Trophoblast cell (in vitro differentiated cells and primary cell): ENCODE measurements around the gene RHAG.

Experiments used
- DNase-seq, 2 donors: peaks; one replicate each; pipeline ENCODE4 v3.0.0-alpha.2; 2016
- H2AFZ ChIP-seq: 2 replicates; pipeline ENCODE4 v1.6.1; 2013; ENCODE audit warnings: low read length, moderate library complexity, mild to moderate bottlenecking; ENCODE audit not compliant: insufficient read depth, poor library complexity
- H2AK5ac ChIP-seq: 2 replicates; pipeline ENCODE4 v1.6.1; 2013; ENCODE audit warnings: mild to moderate bottlenecking, low read length
- H2BK120ac ChIP-seq: 2 replicates; pipeline ENCODE4 v1.6.1; 2013; ENCODE audit warnings: low read length, mild to moderate bottlenecking, moderate library complexity; ENCODE audit not compliant: insufficient read depth, poor library complexity
- H2BK12ac ChIP-seq: 2 replicates; pipeline ENCODE4 v1.6.1; 2013; ENCODE audit warnings: mild to moderate bottlenecking, low read length, moderate library complexity
- H2BK5ac ChIP-seq: 2 replicates; pipeline ENCODE4 v1.6.1; 2013; ENCODE audit warnings: low read length, low read depth, moderate library complexity, mild to moderate bottlenecking; ENCODE audit not compliant: poor library complexity
- H3K14ac ChIP-seq: 2 replicates; pipeline ENCODE4 v1.6.1; 2013; ENCODE audit warnings: mild to moderate bottlenecking, low read length
- H3K18ac ChIP-seq: 2 replicates; pipeline ENCODE4 v1.6.1; 2013; ENCODE audit warnings: mild to moderate bottlenecking, low read length
- H3K23ac ChIP-seq: 2 replicates; pipeline ENCODE4 v1.6.1; 2013; ENCODE audit warnings: low read length
- H3K27ac ChIP-seq: 2 replicates; pipeline ENCODE4 v1.5.1; 2013; ENCODE audit warnings: low read depth, mild to moderate bottlenecking, inconsistent platforms, low read length, moderate library complexity
- H3K27me3 ChIP-seq: 2 replicates; pipeline ENCODE4 v1.6.1; 2013; ENCODE audit warnings: inconsistent platforms, mild to moderate bottlenecking, low read length, moderate library complexity; ENCODE audit not compliant: insufficient read depth
- H3K36me3 ChIP-seq, 2 experiments: 1 replicate in 1 of 2; 2 replicates in 1 of 2; pipeline ENCODE4 v1.6.1; 2013; ENCODE audit warnings: low read length in 2 of 2, mild to moderate bottlenecking in 2 of 2, moderate library complexity in 1 of 2; ENCODE audit not compliant: insufficient read depth in 2 of 2, control insufficient read depth in 1 of 2
- H3K4ac ChIP-seq: 2 replicates; pipeline ENCODE4 v1.6.1; 2013; ENCODE audit warnings: low read depth, mild to moderate bottlenecking, low read length, moderate library complexity
- H3K4me1 ChIP-seq, 2 experiments: 1 replicate in 1 of 2; 2 replicates in 1 of 2; pipeline ENCODE4 v1.6.1; 2013; ENCODE audit warnings: low read length in 2 of 2, mild to moderate bottlenecking in 2 of 2, moderate library complexity in 1 of 2; ENCODE audit not compliant: insufficient read depth in 2 of 2, control insufficient read depth in 1 of 2
- H3K4me2 ChIP-seq: 2 replicates; pipeline ENCODE4 v1.6.1; 2013; ENCODE audit warnings: inconsistent platforms, mild to moderate bottlenecking, low read length, moderate library complexity
- H3K4me3 ChIP-seq: 2 replicates; pipeline ENCODE4 v1.5.1; 2013; ENCODE audit warnings: mild to moderate bottlenecking, low read depth, low read length, inconsistent platforms
- H3K79me1 ChIP-seq: one replicate; pipeline ENCODE4 v1.6.1; 2013; ENCODE audit warnings: low read length
- H3K79me2 ChIP-seq: 2 replicates; pipeline ENCODE4 v1.6.1; 2013; ENCODE audit warnings: low read length, mild to moderate bottlenecking; ENCODE audit not compliant: control insufficient read depth, insufficient read depth, poor library complexity
- H3K9ac ChIP-seq: 2 replicates; pipeline ENCODE4 v1.6.1; 2013; ENCODE audit warnings: mild to moderate bottlenecking, low read length
- H3K9me3 ChIP-seq: 2 replicates; pipeline ENCODE4 v1.6.1; 2013; ENCODE audit warnings: low read depth, mild to moderate bottlenecking, control low read depth, inconsistent platforms, low read length; ENCODE audit not compliant: insufficient read depth
- H4K12ac ChIP-seq: 2 replicates; pipeline ENCODE4 v1.6.1; 2013; ENCODE audit warnings: low read depth, mild to moderate bottlenecking, low read length, moderate library complexity
- H4K8ac ChIP-seq: 2 replicates; pipeline ENCODE4 v1.6.1; 2013; ENCODE audit warnings: low read depth, mild to moderate bottlenecking, low read length, moderate library complexity
- H4K91ac ChIP-seq: one replicate; pipeline ENCODE4 v1.6.1; 2013; ENCODE audit warnings: low read depth, mild to moderate bottlenecking, low read length, moderate library complexity
- WGBS: extraction: QIAGEN DNeasy Blood & Tissue Kit; methylation state at CpG from one replicate; pipeline ENCODE4 v1.1.7; 2013; ENCODE audit warnings: missing lambda C conversion rate; ENCODE audit not compliant: insufficient read length, insufficient coverage; ENCODE audit errors: extremely low coverage; 5-methylcytosine and 5-hydroxymethylcytosine counted together

RHAG gene

GRCh38 chr6:49565855-49566254, 70.8 kb downstream of the RHAG start:
- H3K18ac ChIP-seq = no peak overlapping the region
- peak overlapping the region; percentile 50 for H3K9ac ChIP-seq
- H4K12ac ChIP-seq = no peak overlapping the region
- no peak overlapping the region for H3K27ac ChIP-seq
- H3K4ac ChIP-seq = no peak overlapping the region
- H3K27me3 ChIP-seq = no peaks in the 10 kb centered on the region
- no CpG with 5 or more reads among the region's 10 CpGs for WGBS
- no peak overlapping the region for H3K4me3 ChIP-seq
- DNase-seq = no peak
- H4K8ac ChIP-seq = no peak overlapping the region
- H2AFZ ChIP-seq = no peak overlapping the region
- H3K4me2 ChIP-seq = no peak overlapping the region
- no peak overlapping the region for H4K91ac ChIP-seq
- H2BK120ac ChIP-seq = no peak overlapping the region
- peaks cover 2 to 5% of the 10 kb centered on the region in 2 experiments for H3K4me1 ChIP-seq
- H2BK12ac ChIP-seq = no peak overlapping the region
- no peak overlapping the region for H3K14ac ChIP-seq
- no peak overlapping the region for H3K23ac ChIP-seq
- H3K36me3 ChIP-seq = no peaks in the 10 kb centered on the region
- no peaks in the 10 kb centered on the region for H3K79me2 ChIP-seq
- H2BK5ac ChIP-seq = no peak overlapping the region
- H3K79me1 ChIP-seq = no peaks in the 10 kb centered on the region
- H2AK5ac ChIP-seq = no peak overlapping the region
- H3K9me3 ChIP-seq = no peaks in the 10 kb centered on the region

GRCh38 chr6:49565261-49565660, 71.4 kb downstream of the RHAG start:
- no peak overlapping the region for H3K18ac ChIP-seq
- H3K9ac ChIP-seq = no peak overlapping the region
- no peak overlapping the region for H4K8ac ChIP-seq
- H3K4me3 ChIP-seq = no peak overlapping the region
- no peak overlapping the region for H2AFZ ChIP-seq
- WGBS = no CpG with 5 or more reads among the region's 2 CpGs
- no peak overlapping the region for H2BK12ac ChIP-seq
- H3K4me1 ChIP-seq = peaks cover 2 to 5% of the 10 kb centered on the region in 2 experiments
- no peak overlapping the region for H4K91ac ChIP-seq
- H2AK5ac ChIP-seq = no peak overlapping the region
- H2BK5ac ChIP-seq = no peak overlapping the region
- H4K12ac ChIP-seq = no peak overlapping the region
- no peak overlapping the region for H3K4ac ChIP-seq
- H3K9me3 ChIP-seq = no peaks in the 10 kb centered on the region
- no peaks in the 10 kb centered on the region for H3K79me1 ChIP-seq
- H3K23ac ChIP-seq = no peak overlapping the region
- no peak overlapping the region for H2BK120ac ChIP-seq
- H3K4me2 ChIP-seq = no peak overlapping the region
- DNase-seq = no peak
- no peak overlapping the region for H3K27ac ChIP-seq
- H3K79me2 ChIP-seq = no peaks in the 10 kb centered on the region
- H3K14ac ChIP-seq = no peak overlapping the region
- no peaks in the 10 kb centered on the region for H3K36me3 ChIP-seq
- no peaks in the 10 kb centered on the region for H3K27me3 ChIP-seq

- Histone ChIP-seq H3K9me3 (no peaks in the 10 kb centered on the region), H2BK120ac (no peak overlapping the region), H3K79me1 (no peaks in the 10 kb centered on the region), H3K9ac (no peak overlapping the region), H3K4me1 (peaks cover 2 to 5% of the 10 kb centered on the region in 2 experiments), H2AK5ac (no peak overlapping the region), H3K4me2 (no peak overlapping the region), H2AFZ (no peak overlapping the region), H3K18ac (no peak overlapping the region), H3K14ac (no peak overlapping the region), H3K27me3 (no peaks in the 10 kb centered on the region), H4K8ac (no peak overlapping the region), H3K79me2 (no peaks in the 10 kb centered on the region), H3K23ac (no peak overlapping the region), H4K91ac (no peak overlapping the region), H2BK5ac (no peak overlapping the region), H3K4ac (no peak overlapping the region), H3K36me3 (no peaks in the 10 kb centered on the region), H3K4me3 (no peak overlapping the region), H4K12ac (no peak overlapping the region), H2BK12ac (no peak overlapping the region), H3K27ac (no peak overlapping the region)
- WGBS = no CpG with 5 or more reads among the region's 1 CpG
- no peak for DNase-seq
Observed at GRCh38 chr6:49564552-49564951, 72.1 kb downstream of the RHAG start.

- no peak overlapping the region for H3K9ac ChIP-seq
- no peaks in the 10 kb centered on the region for H3K79me1 ChIP-seq
- no peak overlapping the region for H4K91ac ChIP-seq
- H3K27ac ChIP-seq = no peak overlapping the region
- peaks cover 2 to 5% of the 10 kb centered on the region in 2 experiments for H3K4me1 ChIP-seq
- no peak overlapping the region for H3K18ac ChIP-seq
- DNase-seq = no peak
- no peak overlapping the region for H2BK12ac ChIP-seq
- no peak overlapping the region for H3K14ac ChIP-seq
- no peak overlapping the region for H2AK5ac ChIP-seq
- H3K4me3 ChIP-seq = no peak overlapping the region
- no peak overlapping the region for H2BK5ac ChIP-seq
- H4K8ac ChIP-seq = no peak overlapping the region
- H3K79me2 ChIP-seq = no peaks in the 10 kb centered on the region
- no peak overlapping the region for H2AFZ ChIP-seq
- H3K4ac ChIP-seq = no peak overlapping the region
- H3K36me3 ChIP-seq = no peaks in the 10 kb centered on the region
- no peak overlapping the region for H3K23ac ChIP-seq
- no peak overlapping the region for H3K4me2 ChIP-seq
- no CpG with 5 or more reads among the region's 5 CpGs for WGBS
- no peak overlapping the region for H4K12ac ChIP-seq
- no peaks in the 10 kb centered on the region for H3K9me3 ChIP-seq
- H2BK120ac ChIP-seq = no peak overlapping the region
- no peaks in the 10 kb centered on the region for H3K27me3 ChIP-seq
Observed at GRCh38 chr6:49563006-49563886, 73.4 kb downstream of the RHAG start.
